Prostate gland (tissue), 2 donors: ENCODE measurements around the gene UNC5C.

ENCODE experiments used
- POLR2A ChIP-seq: fragments of 450-650 bp; IDR thresholded peaks from one replicate; pipeline ENCODE4 v1.6.1; 2016; ENCODE audit warnings: antibody characterized with exemption, mild to moderate bottlenecking
- TF ChIP-seq, protein P1 (sequence below), 4 experiments: fragments of 200-600 bp in 2 of 4; fragments of 450-650 bp in 2 of 4; sonication (generic) in 2 of 4; IDR thresholded peaks; 1 replicate in 3 of 4; 2 replicates in 1 of 4; pipeline ENCODE4 v1.5.1; 2016 to 2019; ENCODE audit warnings: antibody characterized with exemption in 4 of 4, mild to moderate bottlenecking in 2 of 4, moderate library complexity in 2 of 4

GRCh38 chr4:95178938-95179337, 369.8 kb downstream of the UNC5C start:
- TF ChIP-seq, protein P1, sequence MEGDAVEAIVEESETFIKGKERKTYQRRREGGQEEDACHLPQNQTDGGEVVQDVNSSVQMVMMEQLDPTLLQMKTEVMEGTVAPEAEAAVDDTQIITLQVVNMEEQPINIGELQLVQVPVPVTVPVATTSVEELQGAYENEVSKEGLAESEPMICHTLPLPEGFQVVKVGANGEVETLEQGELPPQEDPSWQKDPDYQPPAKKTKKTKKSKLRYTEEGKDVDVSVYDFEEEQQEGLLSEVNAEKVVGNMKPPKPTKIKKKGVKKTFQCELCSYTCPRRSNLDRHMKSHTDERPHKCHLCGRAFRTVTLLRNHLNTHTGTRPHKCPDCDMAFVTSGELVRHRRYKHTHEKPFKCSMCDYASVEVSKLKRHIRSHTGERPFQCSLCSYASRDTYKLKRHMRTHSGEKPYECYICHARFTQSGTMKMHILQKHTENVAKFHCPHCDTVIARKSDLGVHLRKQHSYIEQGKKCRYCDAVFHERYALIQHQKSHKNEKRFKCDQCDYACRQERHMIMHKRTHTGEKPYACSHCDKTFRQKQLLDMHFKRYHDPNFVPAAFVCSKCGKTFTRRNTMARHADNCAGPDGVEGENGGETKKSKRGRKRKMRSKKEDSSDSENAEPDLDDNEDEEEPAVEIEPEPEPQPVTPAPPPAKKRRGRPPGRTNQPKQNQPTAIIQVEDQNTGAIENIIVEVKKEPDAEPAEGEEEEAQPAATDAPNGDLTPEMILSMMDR (IDR thresholded peaks at IDR 0.05) = no peak
- no peak for TF ChIP-seq POLR2A
